Measurements from ENCODE around the gene MUSK.
A peak's percentile ranks its signal among the peaks of the same experiment; 100 is the strongest.

MUSK gene

DNA sequence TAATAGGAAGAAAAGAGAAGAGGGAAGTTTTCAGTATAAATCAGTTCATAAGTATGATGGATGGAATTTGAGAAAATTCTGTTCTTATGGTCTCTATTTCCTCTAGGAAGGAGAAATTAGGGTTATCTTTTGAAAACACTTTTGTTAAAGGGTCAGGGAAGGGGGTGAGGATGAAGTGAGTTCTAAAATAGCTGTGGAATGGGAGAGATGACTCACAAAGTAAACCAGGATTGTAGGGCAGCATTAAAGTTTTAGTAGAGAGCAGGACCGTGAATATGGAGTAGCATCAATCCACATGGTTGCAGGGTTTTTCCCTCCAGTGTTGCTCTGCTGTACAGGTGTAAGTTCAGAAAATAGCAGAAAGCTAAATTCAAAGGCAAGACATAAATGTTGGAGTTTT lies 32.4 kb downstream of the MUSK start:
- Mint-ChIP-seq H3K27ac (no peak overlapping the region), H3K36me3 (ENCODE audit: low read depth) (no peaks in the 10 kb centered on the region), H3K4me3 (no peak overlapping the region), H3K27me3 (ENCODE audit: low read depth, poor library complexity) (no peaks in the 10 kb centered on the region), H3K9me3 (no peaks in the 10 kb centered on the region), H3K4me1 (no peaks in the 10 kb centered on the region)
- no peak for DNase-seq
- TF ChIP-seq, protein P1, sequence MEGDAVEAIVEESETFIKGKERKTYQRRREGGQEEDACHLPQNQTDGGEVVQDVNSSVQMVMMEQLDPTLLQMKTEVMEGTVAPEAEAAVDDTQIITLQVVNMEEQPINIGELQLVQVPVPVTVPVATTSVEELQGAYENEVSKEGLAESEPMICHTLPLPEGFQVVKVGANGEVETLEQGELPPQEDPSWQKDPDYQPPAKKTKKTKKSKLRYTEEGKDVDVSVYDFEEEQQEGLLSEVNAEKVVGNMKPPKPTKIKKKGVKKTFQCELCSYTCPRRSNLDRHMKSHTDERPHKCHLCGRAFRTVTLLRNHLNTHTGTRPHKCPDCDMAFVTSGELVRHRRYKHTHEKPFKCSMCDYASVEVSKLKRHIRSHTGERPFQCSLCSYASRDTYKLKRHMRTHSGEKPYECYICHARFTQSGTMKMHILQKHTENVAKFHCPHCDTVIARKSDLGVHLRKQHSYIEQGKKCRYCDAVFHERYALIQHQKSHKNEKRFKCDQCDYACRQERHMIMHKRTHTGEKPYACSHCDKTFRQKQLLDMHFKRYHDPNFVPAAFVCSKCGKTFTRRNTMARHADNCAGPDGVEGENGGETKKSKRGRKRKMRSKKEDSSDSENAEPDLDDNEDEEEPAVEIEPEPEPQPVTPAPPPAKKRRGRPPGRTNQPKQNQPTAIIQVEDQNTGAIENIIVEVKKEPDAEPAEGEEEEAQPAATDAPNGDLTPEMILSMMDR (IDR thresholded peaks at IDR 0.05), result no peak

DNA sequence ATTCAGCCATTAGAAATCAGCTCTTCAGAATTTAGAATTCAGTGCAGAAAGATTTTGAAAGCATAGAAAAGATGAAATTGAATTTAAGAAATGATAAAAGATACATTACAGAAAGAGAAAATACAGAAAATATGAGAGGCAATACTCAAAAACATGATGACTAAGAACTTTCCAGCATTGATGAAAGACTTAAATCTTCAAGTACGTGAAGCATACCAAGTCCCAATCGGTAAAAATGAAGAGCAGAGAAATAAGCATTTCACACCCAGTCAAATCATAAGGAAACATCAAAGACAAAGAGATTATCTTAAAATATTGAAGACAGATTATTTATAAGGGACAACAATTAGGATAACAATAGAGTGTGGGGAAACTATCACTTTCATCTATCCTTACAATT lies 35.1 kb downstream of the MUSK start:
- H3K27me3 Mint-ChIP-seq (ENCODE audit: low read depth, poor library complexity), result peaks cover 4% of the 10 kb centered on the region
- no peak overlapping the region for H3K4me3 Mint-ChIP-seq
- H3K9me3 Mint-ChIP-seq, result no peaks in the 10 kb centered on the region
- no peak overlapping the region for H3K27ac Mint-ChIP-seq
- DNase-seq, result no peak
- no peaks in the 10 kb centered on the region for H3K4me1 Mint-ChIP-seq
- TF ChIP-seq, protein P1 (IDR thresholded peaks at IDR 0.05), result no peak
- no peaks in the 10 kb centered on the region for H3K36me3 Mint-ChIP-seq (ENCODE audit: low read depth)

DNA sequence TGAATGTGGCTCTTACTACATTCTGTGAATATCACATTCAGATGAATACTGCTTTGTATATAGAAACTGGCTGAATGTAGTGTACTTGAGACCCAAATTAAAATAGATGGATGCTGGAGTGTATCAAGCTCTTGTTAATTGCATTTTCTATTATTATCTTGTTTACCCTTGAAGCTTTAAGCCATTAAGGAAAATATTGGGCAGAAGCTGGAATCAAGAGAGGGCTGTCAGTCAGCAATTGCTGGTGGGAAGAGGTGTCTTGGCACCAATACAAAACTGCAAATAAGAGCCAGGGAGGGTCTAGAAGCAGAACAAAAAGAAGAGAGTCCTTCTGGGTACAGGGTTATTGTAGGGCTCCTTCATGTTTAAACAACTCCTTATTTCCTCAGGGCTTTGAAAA lies 38.8 kb downstream of the MUSK start:
- TF ChIP-seq, protein P1 (IDR thresholded peaks at IDR 0.05), result no peak
- no peaks in the 10 kb centered on the region for H3K36me3 Mint-ChIP-seq (ENCODE audit: low read depth)
- peaks cover 4% of the 10 kb centered on the region for H3K27me3 Mint-ChIP-seq (ENCODE audit: low read depth, poor library complexity)
- DNase-seq, result no peak
- H3K4me3 Mint-ChIP-seq, result no peak overlapping the region
- peaks cover 21% of the 10 kb centered on the region for H3K4me1 Mint-ChIP-seq
- no peaks in the 10 kb centered on the region for H3K9me3 Mint-ChIP-seq
- no peak overlapping the region for H3K27ac Mint-ChIP-seq

GRCh38 chr9:110710420-110710819 lies 41.8 kb downstream of the MUSK start:
- no peak overlapping the region for H3K27ac Mint-ChIP-seq
- H3K4me1 Mint-ChIP-seq, result peaks cover 48% of the 10 kb centered on the region
- no peaks in the 10 kb centered on the region for H3K36me3 Mint-ChIP-seq (ENCODE audit: low read depth)
- TF ChIP-seq, protein P1 (IDR thresholded peaks at IDR 0.05), result no peak
- H3K27me3 Mint-ChIP-seq (ENCODE audit: low read depth, poor library complexity), result peaks cover 4% of the 10 kb centered on the region
- no peaks in the 10 kb centered on the region for H3K9me3 Mint-ChIP-seq
- no peak for DNase-seq
- no peak overlapping the region for H3K4me3 Mint-ChIP-seq

GRCh38 chr9:110712955-110713354 lies 44.4 kb downstream of the MUSK start:
- no peaks in the 10 kb centered on the region for H3K36me3 Mint-ChIP-seq (ENCODE audit: low read depth)
- H3K27ac Mint-ChIP-seq, result peak overlapping the region; percentile 36
- H3K4me3 Mint-ChIP-seq, result peak overlapping the region; percentile 44
- H3K27me3 Mint-ChIP-seq (ENCODE audit: low read depth, poor library complexity), result no peaks in the 10 kb centered on the region
- peaks cover under 1% of the 10 kb centered on the region for H3K9me3 Mint-ChIP-seq
- peaks cover 48% of the 10 kb centered on the region for H3K4me1 Mint-ChIP-seq
- DNase-seq, result no peak
- TF ChIP-seq, protein P1 (IDR thresholded peaks at IDR 0.05), result no peak

DNA sequence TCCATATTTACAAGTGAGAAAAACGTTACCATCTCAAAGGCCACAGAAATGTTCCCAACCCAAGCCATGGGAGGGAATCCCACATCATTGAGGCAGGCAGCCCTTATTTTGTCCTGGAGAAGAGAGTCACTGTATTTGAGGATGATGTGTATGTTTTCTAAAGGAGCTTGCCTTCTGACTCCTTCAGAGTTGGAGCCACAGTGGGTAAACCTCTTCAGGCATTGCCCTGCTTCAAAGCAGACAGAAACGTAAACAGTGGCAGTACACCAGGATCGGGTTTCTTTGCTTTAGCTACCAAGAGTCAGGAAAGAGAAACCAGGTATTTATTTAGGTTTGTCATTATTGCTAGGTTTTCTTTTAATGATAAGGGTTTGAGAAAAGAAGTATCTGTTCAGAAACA lies 45.7 kb downstream of the MUSK start:
- Mint-ChIP-seq H3K9me3 (peaks cover 14% of the 10 kb centered on the region), H3K4me3 (peak overlapping the region; percentile 51), H3K36me3 (ENCODE audit: low read depth) (no peaks in the 10 kb centered on the region), H3K4me1 (peaks cover 48% of the 10 kb centered on the region), H3K27ac (peak overlapping the region; percentile 87), H3K27me3 (ENCODE audit: low read depth, poor library complexity) (no peaks in the 10 kb centered on the region)
- TF ChIP-seq, protein P1 (IDR thresholded peaks at IDR 0.05), result no peak
- DNase-seq, result peak; percentile 4

Data from nephron progenitor cell (in vitro differentiated cells).